ENCODE data around the gene RHBDD1.
"Not testable (repeated sequence)": the region's sequence is repeated elsewhere in the genome, so short reads cannot be mapped to it uniquely, and the experiment has no call there.

RHBDD1 gene

GRCh38 chr2:226832061-226832460 lies 3.8 kb upstream of the RHBDD1 start:
- DNase-seq (ENCODE audit: low read depth), result no peak
- H3K4me3 ChIP-seq (ENCODE audit: low read depth, low read length), result no peak overlapping the region
- TF ChIP-seq, protein P1, sequence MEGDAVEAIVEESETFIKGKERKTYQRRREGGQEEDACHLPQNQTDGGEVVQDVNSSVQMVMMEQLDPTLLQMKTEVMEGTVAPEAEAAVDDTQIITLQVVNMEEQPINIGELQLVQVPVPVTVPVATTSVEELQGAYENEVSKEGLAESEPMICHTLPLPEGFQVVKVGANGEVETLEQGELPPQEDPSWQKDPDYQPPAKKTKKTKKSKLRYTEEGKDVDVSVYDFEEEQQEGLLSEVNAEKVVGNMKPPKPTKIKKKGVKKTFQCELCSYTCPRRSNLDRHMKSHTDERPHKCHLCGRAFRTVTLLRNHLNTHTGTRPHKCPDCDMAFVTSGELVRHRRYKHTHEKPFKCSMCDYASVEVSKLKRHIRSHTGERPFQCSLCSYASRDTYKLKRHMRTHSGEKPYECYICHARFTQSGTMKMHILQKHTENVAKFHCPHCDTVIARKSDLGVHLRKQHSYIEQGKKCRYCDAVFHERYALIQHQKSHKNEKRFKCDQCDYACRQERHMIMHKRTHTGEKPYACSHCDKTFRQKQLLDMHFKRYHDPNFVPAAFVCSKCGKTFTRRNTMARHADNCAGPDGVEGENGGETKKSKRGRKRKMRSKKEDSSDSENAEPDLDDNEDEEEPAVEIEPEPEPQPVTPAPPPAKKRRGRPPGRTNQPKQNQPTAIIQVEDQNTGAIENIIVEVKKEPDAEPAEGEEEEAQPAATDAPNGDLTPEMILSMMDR (IDR thresholded peaks at IDR 0.05; ENCODE audit: low read depth, low read length, missing control alignments), result no peak
- in situ Hi-C loops (cut with HindIII; ENCODE audit: low sequenced_read_pairs), result no loop called here

GRCh38 chr2:226834880-226835279 lies 974 bp upstream of the RHBDD1 start:
- in situ Hi-C loops (cut with HindIII; ENCODE audit: low sequenced_read_pairs), result not testable (repeated sequence)

DNA sequence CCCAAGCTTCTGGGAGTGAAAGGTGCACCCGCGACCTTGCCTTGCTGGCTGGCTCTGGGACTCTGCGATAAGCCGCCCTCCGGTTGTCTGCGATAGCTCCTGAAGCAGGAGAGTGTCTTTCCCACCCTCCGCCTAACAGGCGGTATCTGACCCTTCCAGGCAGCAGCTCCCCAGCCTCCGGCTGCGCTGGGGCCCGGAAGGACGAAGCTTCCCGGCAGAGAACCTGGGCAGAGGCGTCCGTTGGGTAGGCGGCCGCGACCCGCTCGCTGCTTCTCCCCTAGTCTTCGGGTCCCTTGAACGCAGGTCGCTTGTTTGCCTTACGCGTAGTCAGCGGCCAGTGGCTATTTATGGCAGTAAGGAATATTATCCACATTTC lies 446 bp upstream of the RHBDD1 start:
- no peak for DNase-seq (ENCODE audit: low read depth)
- TF ChIP-seq, protein P1 (IDR thresholded peaks at IDR 0.05; ENCODE audit: low read depth, low read length, missing control alignments), result no peak
- H3K4me3 ChIP-seq (ENCODE audit: low read depth, low read length), result peak overlapping the region; percentile 69
- in situ Hi-C loops (cut with HindIII; ENCODE audit: low sequenced_read_pairs), result no loop called here

More at GRCh38 chr2:226834880-226835279, 974 bp upstream of the RHBDD1 start:
- H3K4me3 ChIP-seq (ENCODE audit: low read depth, low read length), result peak overlapping the region; percentile 69
- DNase-seq (ENCODE audit: low read depth), result not testable (repeated sequence)

DNA sequence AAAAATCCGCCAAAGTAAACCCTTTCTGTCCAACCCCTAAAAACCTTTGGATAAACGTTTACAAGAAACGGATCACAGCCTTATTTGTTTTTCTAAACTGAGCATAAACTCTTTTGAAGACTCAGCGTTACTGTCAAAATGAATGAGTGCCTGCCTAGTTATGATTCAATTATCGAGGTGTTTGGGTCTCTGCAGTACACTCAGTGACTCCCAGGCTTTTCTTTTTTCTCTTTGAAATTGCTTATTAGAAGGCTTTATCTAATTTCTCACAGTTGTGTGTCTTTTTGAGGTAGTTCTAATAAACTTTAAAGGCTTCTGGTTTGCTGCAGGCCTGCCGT lies 663 bp downstream of the RHBDD1 start:
- in situ Hi-C loops (cut with HindIII; ENCODE audit: low sequenced_read_pairs), result no loop called here
- TF ChIP-seq, protein P1 (IDR thresholded peaks at IDR 0.05; ENCODE audit: low read depth, low read length, missing control alignments), result no peak
- no peak for DNase-seq (ENCODE audit: low read depth)
- peak overlapping the region; percentile 69 for H3K4me3 ChIP-seq (ENCODE audit: low read depth, low read length)

DNA sequence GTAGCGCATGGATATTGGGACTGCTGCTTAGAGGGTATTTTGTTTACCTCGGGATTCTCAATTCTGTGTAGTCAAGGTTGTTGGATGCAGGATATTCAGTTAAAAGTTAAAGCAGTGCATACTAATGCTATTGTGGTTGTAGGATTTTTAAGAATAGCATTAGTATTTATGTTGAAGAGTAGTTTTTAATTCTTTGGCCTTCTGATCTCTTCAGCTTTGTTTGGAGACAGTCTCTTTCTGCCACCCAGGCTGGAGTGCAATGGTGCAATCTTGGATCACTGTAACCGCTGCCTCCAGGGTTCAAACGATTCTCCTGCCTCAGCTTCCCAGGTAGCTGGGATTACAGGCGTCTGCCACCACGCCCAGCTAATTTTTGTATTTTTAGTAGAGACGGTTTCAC lies 1.5 kb downstream of the RHBDD1 start:
- in situ Hi-C loops (cut with HindIII; ENCODE audit: low sequenced_read_pairs), result no loop called here
- H3K4me3 ChIP-seq (ENCODE audit: low read depth, low read length), result no peak overlapping the region

GRCh38 chr2:226837787-226838603 lies 2.1 kb downstream of the RHBDD1 start:
- TF ChIP-seq, protein P1 (IDR thresholded peaks at IDR 0.05; ENCODE audit: low read depth, low read length, missing control alignments), result no peak
- no peak overlapping the region for H3K4me3 ChIP-seq (ENCODE audit: low read depth, low read length)
- in situ Hi-C loops (cut with HindIII; ENCODE audit: low sequenced_read_pairs), result no loop called here
- DNase-seq (ENCODE audit: low read depth), result no peak

More for the DNA sequence above, 1.5 kb downstream of the RHBDD1 start:
- DNase-seq (ENCODE audit: low read depth), result no peak
- TF ChIP-seq, protein P1 (IDR thresholded peaks at IDR 0.05; ENCODE audit: low read depth, low read length, missing control alignments), result no peak

GRCh38 chr2:226838722-226839121 lies 2.9 kb downstream of the RHBDD1 start:
- TF ChIP-seq, protein P1 (IDR thresholded peaks at IDR 0.05; ENCODE audit: low read depth, low read length, missing control alignments), result no peak
- in situ Hi-C loops (cut with HindIII; ENCODE audit: low sequenced_read_pairs), result no loop called here
- DNase-seq (ENCODE audit: low read depth), result no peak
- H3K4me3 ChIP-seq (ENCODE audit: low read depth, low read length), result no peak overlapping the region

Measured in astrocyte of the cerebellum (primary cell).